Hypothalamus (tissue), 51 donors: ENCODE results near the gene EGFLAM.
A peak's percentile ranks its signal among the peaks of the same experiment; 100 is the strongest.
"Not testable (repeated sequence)": the region's sequence is repeated elsewhere in the genome, so short reads cannot be mapped to it uniquely, and the experiment has no call there.

Source experiments
- DNase-seq, 51 donors: peaks; one replicate each; lab custom pipeline; 2025; lab: John Stamatoyannopoulos, UW

EGFLAM gene

GRCh38 chr5:38323645-38324295, 65.4 kb downstream of the EGFLAM start:
- DNase-seq: no peak

GRCh38 chr5:38329132-38329715, 70.9 kb downstream of the EGFLAM start:
- DNase-seq: peak in 1 of 51 donors; percentile 11

- DNase-seq: no peak
Observed at GRCh38 chr5:38330207-38330606, 71.8 kb downstream of the EGFLAM start.

GRCh38 chr5:38331831-38332230, 73.5 kb downstream of the EGFLAM start:
- DNase-seq: no peak

- DNase-seq: not testable (repeated sequence)
Observed at GRCh38 chr5:38333181-38333580, 74.8 kb downstream of the EGFLAM start.

- DNase-seq: no peak
Observed at GRCh38 chr5:38338455-38338854, 80.1 kb downstream of the EGFLAM start.

GRCh38 chr5:38339446-38339845, 81.1 kb downstream of the EGFLAM start:
- no peak for DNase-seq

- DNase-seq: no peak
Observed at GRCh38 chr5:38341056-38341455, 82.7 kb downstream of the EGFLAM start.

GRCh38 chr5:38341641-38342040, 83.3 kb downstream of the EGFLAM start:
- DNase-seq: no peak

- no peak for DNase-seq
Observed at GRCh38 chr5:38342261-38342660, 83.9 kb downstream of the EGFLAM start.

GRCh38 chr5:38344891-38345290, 86.5 kb downstream of the EGFLAM start:
- DNase-seq: no peak

- no peak for DNase-seq
Observed at GRCh38 chr5:38346593-38346992, 88.2 kb downstream of the EGFLAM start.

- DNase-seq: no peak
Observed at GRCh38 chr5:38347040-38347763, 88.8 kb downstream of the EGFLAM start.

- DNase-seq: no peak
Observed at GRCh38 chr5:38347896-38348295, 89.5 kb downstream of the EGFLAM start.

- no peak for DNase-seq
Observed at GRCh38 chr5:38360323-38361061, 102.1 kb downstream of the EGFLAM start.

- no peak for DNase-seq
Observed at GRCh38 chr5:38362713-38363112, 104.4 kb downstream of the EGFLAM start.

- DNase-seq: no peak
Observed at GRCh38 chr5:38364825-38365224, 106.5 kb downstream of the EGFLAM start.

- DNase-seq: no peak
Observed at GRCh38 chr5:38367410-38367809, 109.1 kb downstream of the EGFLAM start.

- no peak for DNase-seq
Observed at GRCh38 chr5:38367966-38368365, 109.6 kb downstream of the EGFLAM start.

- DNase-seq: no peak
Observed at GRCh38 chr5:38369692-38370091, 111.3 kb downstream of the EGFLAM start.

GRCh38 chr5:38370358-38371100, 112.2 kb downstream of the EGFLAM start:
- DNase-seq: no peak
